ENCODE results near the gene TP53BP1. TPM values are rescaled to one million over a fixed set of nuclear protein-coding genes. Genes with fewer than 3 reads are reported as not detected.

The TP53BP1 gene
- polyA plus RNA-seq, 1 donor from 2014 or later = 98.7 TPM

- Histone ChIP-seq H3F3A (ENCODE audit: insufficient read depth, low read length, poor library complexity, severe bottlenecking) (no peaks in the 10 kb centered on the region), H3K4me2 (ENCODE audit: low read length) (no peak overlapping the region), H3K79me2 (replicated peaks; ENCODE audit: insufficient read depth, low read length) (peaks cover 15% of the 10 kb centered on the region), H3K9me2 (ENCODE audit: insufficient read depth, low read length) (no peaks in the 10 kb centered on the region), H3K27ac (ENCODE audit: low read length) (no peak overlapping the region), H3K9me3 (ENCODE audit: low read length) (no peaks in the 10 kb centered on the region), H3K9ac (ENCODE audit: low read length) (no peak overlapping the region), H3K4me3 (ENCODE audit: low read length) (no peak overlapping the region), H3K36me3 (ENCODE audit: insufficient read depth, low read length) (no peaks in the 10 kb centered on the region), H2AFZ (ENCODE audit: low read depth, low read length) (no peak overlapping the region), H3K27me3 (ENCODE audit: insufficient read depth, low read depth, low read length) (no peaks in the 10 kb centered on the region), H4K20me1 (ENCODE audit: insufficient read depth) (no peaks in the 10 kb centered on the region)
- TF ChIP-seq POLR2AphosphoS5 (IDR thresholded peaks at IDR 0.05) (no peak), CTCF (IDR thresholded peaks at IDR 0.05; ENCODE audit: poor library complexity, severe bottlenecking) (no peak), EP300 (conservative IDR thresholded peaks at IDR 0.05; ENCODE audit: poor library complexity, severe bottlenecking) (no peak), TAF1 (IDR thresholded peaks at IDR 0.05; ENCODE audit: low read depth) (no peak), SMC3 (conservative IDR thresholded peaks at IDR 0.05; ENCODE audit: poor library complexity) (no peak), EZH2 (IDR thresholded peaks at IDR 0.05; ENCODE audit: borderline replicate concordance, insufficient read depth, low read length, poor library complexity, severe bottlenecking) (no peak), RAD21 (conservative IDR thresholded peaks at IDR 0.05) (no peak), MXI1 (conservative IDR thresholded peaks at IDR 0.05; ENCODE audit: poor library complexity, severe bottlenecking) (no peak)
- TF ChIP-seq, protein P1, sequence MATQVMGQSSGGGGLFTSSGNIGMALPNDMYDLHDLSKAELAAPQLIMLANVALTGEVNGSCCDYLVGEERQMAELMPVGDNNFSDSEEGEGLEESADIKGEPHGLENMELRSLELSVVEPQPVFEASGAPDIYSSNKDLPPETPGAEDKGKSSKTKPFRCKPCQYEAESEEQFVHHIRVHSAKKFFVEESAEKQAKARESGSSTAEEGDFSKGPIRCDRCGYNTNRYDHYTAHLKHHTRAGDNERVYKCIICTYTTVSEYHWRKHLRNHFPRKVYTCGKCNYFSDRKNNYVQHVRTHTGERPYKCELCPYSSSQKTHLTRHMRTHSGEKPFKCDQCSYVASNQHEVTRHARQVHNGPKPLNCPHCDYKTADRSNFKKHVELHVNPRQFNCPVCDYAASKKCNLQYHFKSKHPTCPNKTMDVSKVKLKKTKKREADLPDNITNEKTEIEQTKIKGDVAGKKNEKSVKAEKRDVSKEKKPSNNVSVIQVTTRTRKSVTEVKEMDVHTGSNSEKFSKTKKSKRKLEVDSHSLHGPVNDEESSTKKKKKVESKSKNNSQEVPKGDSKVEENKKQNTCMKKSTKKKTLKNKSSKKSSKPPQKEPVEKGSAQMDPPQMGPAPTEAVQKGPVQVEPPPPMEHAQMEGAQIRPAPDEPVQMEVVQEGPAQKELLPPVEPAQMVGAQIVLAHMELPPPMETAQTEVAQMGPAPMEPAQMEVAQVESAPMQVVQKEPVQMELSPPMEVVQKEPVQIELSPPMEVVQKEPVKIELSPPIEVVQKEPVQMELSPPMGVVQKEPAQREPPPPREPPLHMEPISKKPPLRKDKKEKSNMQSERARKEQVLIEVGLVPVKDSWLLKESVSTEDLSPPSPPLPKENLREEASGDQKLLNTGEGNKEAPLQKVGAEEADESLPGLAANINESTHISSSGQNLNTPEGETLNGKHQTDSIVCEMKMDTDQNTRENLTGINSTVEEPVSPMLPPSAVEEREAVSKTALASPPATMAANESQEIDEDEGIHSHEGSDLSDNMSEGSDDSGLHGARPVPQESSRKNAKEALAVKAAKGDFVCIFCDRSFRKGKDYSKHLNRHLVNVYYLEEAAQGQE (IDR thresholded peaks at IDR 0.05; ENCODE audit: borderline replicate concordance) = no peak
Measured at GRCh38 chr15:43465100-43465499, 27.9 kb downstream of the TP53BP1 start.

GRCh38 chr15:43463998-43464397, 29.0 kb downstream of the TP53BP1 start:
- H3F3A ChIP-seq (ENCODE audit: insufficient read depth, low read length, poor library complexity, severe bottlenecking) = no peaks in the 10 kb centered on the region
- no peaks in the 10 kb centered on the region for H3K36me3 ChIP-seq (ENCODE audit: insufficient read depth, low read length)
- H3K27ac ChIP-seq (ENCODE audit: low read length) = no peak overlapping the region
- H3K9me3 ChIP-seq (ENCODE audit: low read length) = no peaks in the 10 kb centered on the region
- peaks cover 15% of the 10 kb centered on the region for H3K79me2 ChIP-seq (replicated peaks; ENCODE audit: insufficient read depth, low read length)
- no peak overlapping the region for H3K4me3 ChIP-seq (ENCODE audit: low read length)
- no peak for TF ChIP-seq POLR2AphosphoS5 (IDR thresholded peaks at IDR 0.05)
- TF ChIP-seq EP300 (conservative IDR thresholded peaks at IDR 0.05; ENCODE audit: poor library complexity, severe bottlenecking) = no peak
- TF ChIP-seq EZH2 (IDR thresholded peaks at IDR 0.05; ENCODE audit: borderline replicate concordance, insufficient read depth, low read length, poor library complexity, severe bottlenecking) = no peak
- TF ChIP-seq MXI1 (conservative IDR thresholded peaks at IDR 0.05; ENCODE audit: poor library complexity, severe bottlenecking) = no peak
- TF ChIP-seq, protein P1 (IDR thresholded peaks at IDR 0.05; ENCODE audit: borderline replicate concordance) = no peak
- no peak for TF ChIP-seq SMC3 (conservative IDR thresholded peaks at IDR 0.05; ENCODE audit: poor library complexity)
- no peak for TF ChIP-seq CTCF (IDR thresholded peaks at IDR 0.05; ENCODE audit: poor library complexity, severe bottlenecking)
- TF ChIP-seq TAF1 (IDR thresholded peaks at IDR 0.05; ENCODE audit: low read depth) = no peak
- TF ChIP-seq RAD21 (conservative IDR thresholded peaks at IDR 0.05) = no peak
- no peaks in the 10 kb centered on the region for H3K27me3 ChIP-seq (ENCODE audit: insufficient read depth, low read depth, low read length)
- no peaks in the 10 kb centered on the region for H4K20me1 ChIP-seq (ENCODE audit: insufficient read depth)
- H3K9me2 ChIP-seq (ENCODE audit: insufficient read depth, low read length) = no peaks in the 10 kb centered on the region
- no peak overlapping the region for H3K9ac ChIP-seq (ENCODE audit: low read length)
- no peak overlapping the region for H3K4me2 ChIP-seq (ENCODE audit: low read length)
- no peak overlapping the region for H2AFZ ChIP-seq (ENCODE audit: low read depth, low read length)

Data from neural cell (in vitro differentiated cells).